H4 (cell line): ENCODE data around the gene KRI1. TPM values are rescaled to one million over a fixed set of nuclear protein-coding genes. Genes with fewer than 3 reads are reported as not detected.

Source experiments
- DNase-seq: peaks from one replicate; pipeline ENCODE4 v3.0.0-alpha.2; 2015; ENCODE audit warnings: low spot score
- total RNA-seq: library from RNA; depleted of rRNA; stranded (reverse); fragments of >200 nt; shearing (Covaris generic); gene quantifications from 2 replicates; pipeline ENCODE4 v1.2.3, GENCODE V29; 2014; rRNA removed

KRI1 gene
- 7.7 and 8.3 TPM in 2 replicates for total RNA-seq

- DNase-seq: peak; percentile 87
Observed at GRCh38 chr19:10565567-10566407, at the start of gene KRI1. TSS of gene KRI1 (minus strand) at chr19:10566010. CDS start at chr19:10565999, 11 bp downstream.

DNA sequence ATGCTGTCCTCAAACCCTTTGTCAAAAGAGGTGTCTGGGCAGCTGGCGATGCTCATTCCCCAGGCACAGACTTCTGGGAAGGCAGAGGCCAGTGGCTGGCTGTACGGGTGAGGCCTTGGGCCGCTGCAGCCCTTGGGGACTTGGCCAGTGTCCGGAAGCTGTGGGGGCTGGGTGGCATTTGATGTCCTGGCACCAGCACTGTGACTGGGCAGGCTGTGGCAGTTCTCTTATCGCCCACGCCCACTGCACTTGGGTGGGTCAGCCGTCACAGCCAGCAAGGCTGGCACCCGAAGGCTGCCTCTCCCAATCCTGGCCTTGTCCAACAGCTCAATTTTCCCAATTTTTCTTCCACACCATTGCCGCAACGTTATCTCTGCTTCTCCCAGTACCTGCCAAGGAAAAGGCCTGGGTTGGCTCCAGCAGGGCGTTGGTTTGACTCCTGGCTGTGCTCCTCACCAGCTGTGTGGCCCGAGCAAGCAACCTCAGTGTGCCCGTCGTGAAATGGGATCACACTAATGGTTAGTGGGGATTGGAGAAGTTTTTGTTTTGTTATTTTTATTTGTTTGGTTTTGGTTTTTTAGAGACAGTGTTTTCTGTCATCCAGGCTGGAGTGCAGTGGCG is 46.8 kb upstream of the KRI1 start:
- no peak for DNase-seq

DNA sequence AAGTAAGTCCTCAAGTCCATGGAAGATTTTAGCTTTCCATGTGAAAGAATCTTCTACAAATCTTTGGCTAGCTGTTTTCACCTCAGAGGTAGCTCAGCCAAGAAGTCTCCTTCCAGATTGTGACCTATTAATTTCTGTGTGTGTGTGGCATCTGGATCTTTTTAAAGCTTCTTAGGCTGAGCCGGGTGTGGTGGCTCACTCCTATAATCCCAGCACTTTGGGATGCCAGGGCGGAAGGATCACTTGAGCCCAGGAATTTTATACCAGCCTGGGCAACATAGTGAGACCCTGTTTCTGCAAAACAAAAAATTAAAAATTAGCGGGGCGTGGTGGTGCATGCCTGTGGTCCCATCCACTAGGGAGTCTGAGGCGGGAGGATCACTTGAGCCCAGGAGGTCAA is 46.1 kb upstream of the KRI1 start:
- DNase-seq: no peak

GRCh38 chr19:10604460-10604980 is 38.7 kb upstream of the KRI1 start:
- no peak for DNase-seq

- DNase-seq: no peak
Observed at GRCh38 chr19:10603873-10604459, 38.2 kb upstream of the KRI1 start.

DNA sequence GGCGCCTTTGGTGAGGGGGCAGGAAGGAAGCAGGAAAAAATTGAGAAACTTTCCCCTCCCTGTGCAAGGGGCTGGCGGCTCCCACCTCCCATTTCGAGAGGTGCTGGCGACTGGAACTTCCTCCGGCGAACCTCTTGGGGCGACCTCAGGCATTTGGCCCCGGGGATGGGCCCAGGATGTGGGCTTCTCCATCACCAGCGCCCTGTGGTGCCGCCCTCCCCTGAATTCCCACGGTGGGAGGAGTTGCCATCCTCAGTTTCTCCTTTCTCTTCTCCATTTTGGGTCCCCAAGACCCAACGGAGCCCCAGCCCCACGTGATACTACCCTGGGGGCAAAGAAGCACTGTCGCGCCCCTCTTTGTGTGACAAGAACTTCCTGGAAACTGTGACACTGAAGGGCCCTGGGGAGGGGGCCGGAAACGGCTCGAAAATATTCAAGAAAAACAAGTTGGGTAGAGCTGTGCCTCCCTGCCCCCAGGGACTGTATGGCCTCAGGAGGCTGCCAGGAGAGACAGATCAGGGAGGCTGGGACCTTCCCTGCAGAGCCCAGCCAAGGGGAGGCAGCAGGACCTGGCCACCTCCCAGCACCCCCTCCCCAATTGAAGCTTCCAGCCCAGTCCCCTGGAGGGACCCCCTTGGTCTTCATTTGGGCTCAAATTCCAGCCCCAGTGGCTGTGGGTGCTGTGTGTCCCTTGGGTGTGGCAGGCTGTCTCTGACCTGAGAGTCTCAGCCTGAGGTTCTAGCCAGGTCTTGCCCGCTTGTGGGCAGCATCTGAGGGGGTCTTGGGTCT is 37.5 kb upstream of the KRI1 start:
- no peak for DNase-seq

DNA sequence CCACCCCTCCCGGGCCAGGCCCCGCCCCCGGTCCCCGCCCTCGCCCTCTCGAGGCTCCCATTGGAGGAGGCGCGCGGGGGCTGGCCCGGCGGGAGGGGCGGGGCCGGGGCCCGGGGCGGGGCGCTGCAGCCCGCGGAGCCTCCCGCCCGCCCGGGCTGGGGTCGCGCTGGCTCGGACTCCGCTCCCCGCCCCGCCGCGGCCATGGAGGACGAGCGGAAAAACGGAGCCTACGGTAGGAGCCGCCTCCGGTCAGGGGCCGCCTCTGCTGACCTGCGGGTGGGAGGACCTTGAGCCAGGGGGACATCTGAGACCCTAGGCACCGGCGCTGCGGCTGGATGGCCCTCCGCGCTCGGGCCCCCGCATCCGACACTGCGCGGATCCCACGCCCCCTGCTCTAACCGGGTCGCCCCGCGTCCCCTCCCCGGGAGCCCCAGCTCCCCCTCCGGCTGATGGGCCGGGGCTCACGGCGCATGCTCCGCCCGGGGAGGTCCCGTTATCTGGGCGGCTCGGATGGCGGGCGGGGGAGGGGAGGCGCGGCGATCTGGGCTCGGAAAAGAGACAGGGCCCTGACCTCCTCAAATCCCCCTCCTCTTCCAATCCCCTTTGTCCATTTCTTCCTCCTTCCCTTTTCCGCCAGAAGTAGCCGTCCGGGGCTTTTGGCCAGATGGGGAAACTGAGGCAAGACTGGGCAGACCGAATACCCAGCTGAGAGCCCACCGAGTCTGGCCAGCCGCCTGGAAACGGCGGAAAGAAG is 36.7 kb upstream of the KRI1 start:
- no peak for DNase-seq

DNA sequence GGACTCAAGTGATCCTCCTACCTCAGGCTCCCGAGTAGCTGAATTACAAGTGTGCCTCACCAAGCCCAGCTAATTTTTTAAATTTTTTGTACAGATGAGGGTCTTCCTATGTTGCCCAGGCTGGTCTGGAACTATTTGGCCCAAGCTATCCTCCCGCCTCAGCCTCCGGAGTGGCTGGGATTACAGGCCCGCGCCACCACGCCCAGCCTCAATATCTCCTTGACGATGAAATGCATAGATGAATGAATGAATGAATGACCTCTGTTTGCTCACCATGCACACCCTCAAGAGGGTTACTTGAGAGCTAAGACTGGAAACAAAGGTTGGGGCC is 36.2 kb upstream of the KRI1 start:
- no peak for DNase-seq

GRCh38 chr19:10600149-10600548 is 34.3 kb upstream of the KRI1 start:
- no peak for DNase-seq

- no peak for DNase-seq
Observed at GRCh38 chr19:10593820-10594637, 28.2 kb upstream of the KRI1 start.

- no peak for DNase-seq
Observed at GRCh38 chr19:10593148-10593547, 27.3 kb upstream of the KRI1 start.

- no peak for DNase-seq
Observed at GRCh38 chr19:10587839-10588150, 22.0 kb upstream of the KRI1 start.

DNA sequence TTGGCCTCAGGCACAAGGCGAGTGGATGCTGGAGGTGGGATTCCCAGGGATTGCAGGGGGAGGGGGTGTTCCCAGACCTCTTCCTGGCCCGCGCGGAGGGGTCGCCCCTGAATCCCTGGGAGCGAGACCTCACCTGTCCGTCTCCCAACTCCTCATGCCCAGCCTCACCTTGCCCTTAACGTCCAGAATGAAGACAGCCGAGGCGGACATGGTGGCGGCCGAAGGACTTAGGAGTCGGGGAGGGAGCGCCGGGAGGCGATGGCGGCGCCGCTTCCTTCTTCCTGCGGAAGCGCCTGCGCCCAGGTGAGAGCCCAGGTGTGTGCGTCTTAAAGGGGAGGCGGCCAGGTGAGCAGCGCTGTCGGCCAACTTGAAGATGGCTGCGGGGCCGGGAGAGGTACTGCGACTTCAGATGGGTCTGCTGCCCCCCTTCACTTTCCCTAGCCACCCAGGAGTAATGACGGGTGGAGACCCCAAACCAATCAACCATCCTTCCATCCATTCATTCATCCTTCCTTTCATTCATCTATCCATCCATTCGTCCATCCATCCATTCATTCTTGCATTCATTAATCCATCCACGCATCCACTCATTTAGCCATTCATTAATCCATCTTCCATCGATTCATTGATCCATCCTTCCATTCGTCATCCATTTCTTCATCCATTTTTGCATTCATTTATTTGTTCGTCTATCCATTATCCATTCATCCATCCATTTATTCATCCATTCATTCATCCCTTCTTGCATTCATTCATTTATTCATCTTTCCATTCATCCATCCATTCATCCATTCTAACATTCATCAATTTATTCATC is 21.4 kb upstream of the KRI1 start, which contains the start of gene AP1M2:
AP1M2 (minus strand) TSS at position 291 of the 817 bp plus-strand sequence; CDS start at position 210, 81 bp downstream.
- no peak for DNase-seq

DNA sequence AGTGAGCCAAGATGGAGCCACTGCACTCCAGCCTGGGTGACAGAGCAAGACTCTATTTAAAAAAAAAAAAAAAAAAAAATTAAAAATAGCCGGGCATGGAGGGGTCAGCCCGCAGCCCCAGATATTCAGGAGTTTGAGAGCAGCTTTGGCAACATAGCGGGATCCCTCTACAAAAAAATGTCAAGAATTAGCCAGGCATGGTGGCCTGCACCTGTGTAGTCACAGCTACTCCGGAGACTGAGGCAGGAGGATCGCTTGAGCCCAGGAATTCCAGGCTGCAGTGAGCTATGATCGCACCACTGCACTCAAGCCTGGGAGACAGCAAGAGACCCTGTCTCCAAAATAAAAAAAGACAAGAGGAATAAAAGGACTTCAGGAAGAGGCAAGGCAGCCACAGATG is 20.6 kb upstream of the KRI1 start:
- no peak for DNase-seq

GRCh38 chr19:10583036-10583776 is 17.4 kb upstream of the KRI1 start:
- DNase-seq: no peak

DNA sequence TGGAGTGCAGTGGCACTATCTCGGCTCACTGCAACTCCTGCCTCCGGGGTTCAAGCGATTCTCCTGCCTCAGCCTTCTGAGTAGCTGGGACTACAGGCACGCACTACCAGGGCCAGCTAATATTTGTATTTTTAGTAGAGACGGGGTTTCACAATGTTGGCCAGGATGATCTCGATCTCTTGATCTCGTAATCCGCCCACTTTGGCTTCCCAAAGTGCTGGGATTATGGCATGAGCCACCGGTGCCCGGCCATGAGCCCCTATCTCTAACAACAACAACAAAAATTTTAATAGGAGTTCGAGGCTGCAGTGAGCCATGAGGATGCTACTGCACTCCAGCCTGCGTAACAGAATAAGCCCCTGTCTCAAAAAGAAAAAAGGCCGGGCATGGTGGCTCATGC is 16.3 kb upstream of the KRI1 start:
- no peak for DNase-seq

- DNase-seq: peak; percentile 74
Observed at GRCh38 chr19:10580979-10581631, 15.3 kb upstream of the KRI1 start.

GRCh38 chr19:10577951-10578350 is 12.1 kb upstream of the KRI1 start:
- DNase-seq: no peak
